ENCODE results near the gene ADGRG6. TPM values are rescaled to one million over a fixed set of nuclear protein-coding genes. Genes with fewer than 3 reads are reported as not detected.
"Not testable (repeated sequence)": the region's sequence is repeated elsewhere in the genome, so short reads cannot be mapped to it uniquely, and the experiment has no call there.

Gene ADGRG6
- polyA plus RNA-seq, 1 of the 3 experiments (the other 2 are of a cell fraction), result 61.5 TPM

DNA sequence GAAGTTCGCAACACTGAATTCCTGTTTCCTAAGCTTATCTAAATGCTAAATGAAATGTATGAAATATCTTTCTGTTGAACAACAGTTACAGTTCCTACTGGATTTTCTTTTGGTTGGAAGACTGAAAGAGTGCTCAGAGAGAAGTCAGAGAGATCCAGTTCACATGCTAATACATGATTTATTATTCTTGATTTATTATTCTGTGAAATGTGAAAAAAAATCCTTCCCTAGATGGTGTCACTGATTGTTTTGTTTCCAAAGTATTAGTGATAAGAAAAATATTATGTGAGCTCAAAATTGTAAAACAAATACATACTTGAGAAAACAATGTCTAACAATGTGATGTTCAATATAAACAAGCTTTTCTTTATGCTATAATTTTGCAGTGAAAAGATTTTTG lies 42.1 kb downstream of the ADGRG6 start:
- Histone ChIP-seq H4K20me1 (ENCODE audit: insufficient read depth) (no peaks in the 10 kb centered on the region), H3K4me2 (no peak overlapping the region), H3K9ac (peak overlapping the region; percentile 14; the same call in 1 of the 2 replicates), H3K9me3 (peaks cover 8% of the 10 kb centered on the region; the same call in 1 of the 2 replicates), H3K36me3 (replicated peaks in 1 of 2; ENCODE audit: control insufficient read depth in 1 of 2, insufficient read depth in 2 of 2, low read length in 1 of 2) (peaks cover 0 to 3% of the 10 kb centered on the region in 2 experiments), H3K4me1 (ENCODE audit: control insufficient read depth in 1 of 2, insufficient read depth in 2 of 2, low read depth in 1 of 2, low read length in 1 of 2) (no peaks in the 10 kb centered on the region; a peak in 1 of 4 replicates), H3K9me2 (no peaks in the 10 kb centered on the region), H3K4me3 (ENCODE audit: low read depth in 2 of 2, low read length in 1 of 2) (no peak overlapping the region), H3K27ac (ENCODE audit: low read depth in 2 of 2, low read length in 1 of 2) (peak overlapping the region in 1 of 2 experiments; percentile 54; a peak in 3 of 4 replicates), H3F3A (replicated peaks; ENCODE audit: insufficient read depth) (peaks cover 22% of the 10 kb centered on the region), H3K79me2 (ENCODE audit: insufficient read depth) (peaks cover 73% of the 10 kb centered on the region), H3K27me3 (ENCODE audit: insufficient read depth) (no peaks in the 10 kb centered on the region), H2AFZ (ENCODE audit: low read depth) (0 out of 2 replicates have a peak overlapping the region, but pooled peaks have one; percentile 2)
- no peak for TF ChIP-seq GABPA (IDR thresholded peaks at IDR 0.05; ENCODE audit: low read depth)
- TF ChIP-seq FOXJ3 (CRISPR knock-in tag; IDR thresholded peaks at IDR 0.05), result no peak
- TF ChIP-seq MEF2A (IDR thresholded peaks at IDR 0.05; ENCODE audit: borderline replicate concordance, low read depth), result no peak
- TF ChIP-seq, protein P1, sequence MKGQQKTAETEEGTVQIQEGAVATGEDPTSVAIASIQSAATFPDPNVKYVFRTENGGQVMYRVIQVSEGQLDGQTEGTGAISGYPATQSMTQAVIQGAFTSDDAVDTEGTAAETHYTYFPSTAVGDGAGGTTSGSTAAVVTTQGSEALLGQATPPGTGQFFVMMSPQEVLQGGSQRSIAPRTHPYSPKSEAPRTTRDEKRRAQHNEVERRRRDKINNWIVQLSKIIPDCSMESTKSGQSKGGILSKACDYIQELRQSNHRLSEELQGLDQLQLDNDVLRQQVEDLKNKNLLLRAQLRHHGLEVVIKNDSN (IDR thresholded peaks at IDR 0.05; ENCODE audit: borderline replicate concordance, low read depth), result no peak
- TF ChIP-seq, protein P2, sequence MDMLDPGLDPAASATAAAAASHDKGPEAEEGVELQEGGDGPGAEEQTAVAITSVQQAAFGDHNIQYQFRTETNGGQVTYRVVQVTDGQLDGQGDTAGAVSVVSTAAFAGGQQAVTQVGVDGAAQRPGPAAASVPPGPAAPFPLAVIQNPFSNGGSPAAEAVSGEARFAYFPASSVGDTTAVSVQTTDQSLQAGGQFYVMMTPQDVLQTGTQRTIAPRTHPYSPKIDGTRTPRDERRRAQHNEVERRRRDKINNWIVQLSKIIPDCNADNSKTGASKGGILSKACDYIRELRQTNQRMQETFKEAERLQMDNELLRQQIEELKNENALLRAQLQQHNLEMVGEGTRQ (IDR thresholded peaks at IDR 0.05; ENCODE audit: borderline replicate concordance, low read depth, low read length), result no peak
- TF ChIP-seq, protein P3, sequence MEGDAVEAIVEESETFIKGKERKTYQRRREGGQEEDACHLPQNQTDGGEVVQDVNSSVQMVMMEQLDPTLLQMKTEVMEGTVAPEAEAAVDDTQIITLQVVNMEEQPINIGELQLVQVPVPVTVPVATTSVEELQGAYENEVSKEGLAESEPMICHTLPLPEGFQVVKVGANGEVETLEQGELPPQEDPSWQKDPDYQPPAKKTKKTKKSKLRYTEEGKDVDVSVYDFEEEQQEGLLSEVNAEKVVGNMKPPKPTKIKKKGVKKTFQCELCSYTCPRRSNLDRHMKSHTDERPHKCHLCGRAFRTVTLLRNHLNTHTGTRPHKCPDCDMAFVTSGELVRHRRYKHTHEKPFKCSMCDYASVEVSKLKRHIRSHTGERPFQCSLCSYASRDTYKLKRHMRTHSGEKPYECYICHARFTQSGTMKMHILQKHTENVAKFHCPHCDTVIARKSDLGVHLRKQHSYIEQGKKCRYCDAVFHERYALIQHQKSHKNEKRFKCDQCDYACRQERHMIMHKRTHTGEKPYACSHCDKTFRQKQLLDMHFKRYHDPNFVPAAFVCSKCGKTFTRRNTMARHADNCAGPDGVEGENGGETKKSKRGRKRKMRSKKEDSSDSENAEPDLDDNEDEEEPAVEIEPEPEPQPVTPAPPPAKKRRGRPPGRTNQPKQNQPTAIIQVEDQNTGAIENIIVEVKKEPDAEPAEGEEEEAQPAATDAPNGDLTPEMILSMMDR (IDR thresholded peaks at IDR 0.05), result no peak
- TF ChIP-seq SMC3 (IDR thresholded peaks at IDR 0.05; ENCODE audit: low read depth, low read length), result no peak
- no peak for TF ChIP-seq NRF1 (IDR thresholded peaks at IDR 0.05; ENCODE audit: low read depth, low read length)
- no peak for TF ChIP-seq SIN3A (IDR thresholded peaks at IDR 0.05; ENCODE audit: borderline replicate concordance, low read depth, low read length)
- no peak for TF ChIP-seq RCOR1 (IDR thresholded peaks at IDR 0.05; ENCODE audit: low read length)
- CTCF ChIA-PET, result no interaction called here
- 71% methylated on average over 1 of the region's 1 CpG for WGBS (ENCODE audit: low lambda C conversion rate)
- POLR2A ChIA-PET, result no interaction called here
- DNase-seq, result no peak

DNA sequence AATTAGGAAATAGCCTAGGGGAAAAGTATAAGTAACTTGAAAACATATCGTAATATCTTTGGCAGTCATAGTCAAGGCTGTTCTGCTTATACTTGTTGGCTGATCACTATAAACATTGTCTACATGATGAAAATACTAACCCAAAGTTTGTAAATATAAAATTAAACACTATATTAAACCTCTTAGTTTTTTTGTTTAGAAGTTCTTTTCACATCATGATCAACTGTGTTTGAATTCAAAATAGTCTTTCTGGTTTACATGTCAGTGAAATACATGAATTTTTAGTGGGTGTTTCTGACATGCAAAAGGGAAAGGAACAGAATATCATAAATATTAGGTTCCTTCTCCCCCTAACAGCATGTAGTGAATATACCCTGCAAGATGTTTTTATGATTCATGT lies 43.5 kb downstream of the ADGRG6 start:
- no peaks in the 10 kb centered on the region for H3K9me2 ChIP-seq
- H3K36me3 ChIP-seq (replicated peaks in 1 of 2; ENCODE audit: control insufficient read depth in 1 of 2, insufficient read depth in 2 of 2, low read length in 1 of 2), result peaks cover 0 to 7% of the 10 kb centered on the region in 2 experiments
- peaks cover 72% of the 10 kb centered on the region; the same call in 1 of the 2 replicates for H3K79me2 ChIP-seq (ENCODE audit: insufficient read depth)
- H3K9ac ChIP-seq, result peak overlapping the region; percentile 20; the same call in 1 of the 2 replicates
- peaks cover 15% of the 10 kb centered on the region for H3F3A ChIP-seq (replicated peaks; ENCODE audit: insufficient read depth)
- DNase-seq, result no peak
- H3K9me3 ChIP-seq, result peaks cover 8% of the 10 kb centered on the region; the same call in 1 of the 2 replicates
- WGBS (ENCODE audit: low lambda C conversion rate), result 47% methylated on average over 1 of the region's 1 CpG
- peak overlapping the region; percentile 39 to 54; a peak in 3 of 4 replicates for H3K27ac ChIP-seq (ENCODE audit: low read depth in 2 of 2, low read length in 1 of 2)
- no peak overlapping the region for H3K4me3 ChIP-seq (ENCODE audit: low read depth in 2 of 2, low read length in 1 of 2)
- no peaks in the 10 kb centered on the region for H4K20me1 ChIP-seq (ENCODE audit: insufficient read depth)
- H3K4me2 ChIP-seq, result no peak overlapping the region
- ChIA-PET CTCF (no interaction called here), POLR2A (no interaction called here)
- no peaks in the 10 kb centered on the region; a peak in 2 of 4 replicates for H3K4me1 ChIP-seq (ENCODE audit: control insufficient read depth in 1 of 2, insufficient read depth in 2 of 2, low read depth in 1 of 2, low read length in 1 of 2)
- no peak for TF ChIP-seq TAF1 (IDR thresholded peaks at IDR 0.05; ENCODE audit: borderline replicate concordance, low read depth, low read length)
- H3K27me3 ChIP-seq (ENCODE audit: insufficient read depth), result no peaks in the 10 kb centered on the region
- no peak overlapping the region for H2AFZ ChIP-seq (ENCODE audit: low read depth)

DNA sequence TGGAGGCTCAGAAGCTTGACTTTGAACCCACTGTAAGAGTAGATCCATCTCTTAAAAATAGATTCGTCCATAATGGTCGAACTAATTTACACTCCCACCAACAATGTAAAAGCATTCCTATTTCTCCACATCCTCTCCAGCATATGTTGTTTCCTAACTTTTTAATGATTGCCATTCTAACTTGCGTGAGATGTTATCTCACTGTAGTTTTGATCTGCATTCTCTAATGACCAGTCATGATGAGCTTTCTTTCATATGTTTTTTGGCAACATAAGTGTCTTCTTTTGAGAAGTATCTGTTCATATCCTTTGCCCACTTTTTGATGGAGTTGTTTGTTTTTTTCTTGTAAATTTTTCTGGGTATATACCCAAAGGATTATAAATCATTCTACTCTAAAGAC lies 44.4 kb downstream of the ADGRG6 start:
- Histone ChIP-seq H3K79me2 (ENCODE audit: insufficient read depth) (peaks cover 72% of the 10 kb centered on the region), H3K27ac (ENCODE audit: low read depth in 2 of 2, low read length in 1 of 2) (peak overlapping the region in 1 of 2 experiments; percentile 54; a peak in 1 of 4 replicates), H3K36me3 (replicated peaks in 1 of 2; ENCODE audit: control insufficient read depth in 1 of 2, insufficient read depth in 2 of 2, low read length in 1 of 2) (peaks cover 0 to 12% of the 10 kb centered on the region in 2 experiments), H3F3A (replicated peaks; ENCODE audit: insufficient read depth) (peaks cover 12% of the 10 kb centered on the region), H3K9me3 (peaks cover 13% of the 10 kb centered on the region)
- H3K27me3 ChIP-seq (ENCODE audit: insufficient read depth); H2AFZ ChIP-seq (ENCODE audit: low read depth); H3K9ac ChIP-seq; H4K20me1 ChIP-seq (ENCODE audit: insufficient read depth); DNase-seq; H3K4me1 ChIP-seq (ENCODE audit: control insufficient read depth in 1 of 2, insufficient read depth in 2 of 2, low read depth in 1 of 2, low read length in 1 of 2); POLR2A ChIA-PET; CTCF ChIA-PET; H3K4me3 ChIP-seq (ENCODE audit: low read depth in 2 of 2, low read length in 1 of 2); H3K4me2 ChIP-seq; H3K9me2 ChIP-seq: not testable (repeated sequence)
- 33% methylated on average over 3 of the region's 3 CpGs for WGBS (ENCODE audit: low lambda C conversion rate)
